ENCODE measurements around the gene AGPS.
"Not testable (repeated sequence)": the region's sequence is repeated elsewhere in the genome, so short reads cannot be mapped to it uniquely, and the experiment has no call there.

Gene AGPS

DNA sequence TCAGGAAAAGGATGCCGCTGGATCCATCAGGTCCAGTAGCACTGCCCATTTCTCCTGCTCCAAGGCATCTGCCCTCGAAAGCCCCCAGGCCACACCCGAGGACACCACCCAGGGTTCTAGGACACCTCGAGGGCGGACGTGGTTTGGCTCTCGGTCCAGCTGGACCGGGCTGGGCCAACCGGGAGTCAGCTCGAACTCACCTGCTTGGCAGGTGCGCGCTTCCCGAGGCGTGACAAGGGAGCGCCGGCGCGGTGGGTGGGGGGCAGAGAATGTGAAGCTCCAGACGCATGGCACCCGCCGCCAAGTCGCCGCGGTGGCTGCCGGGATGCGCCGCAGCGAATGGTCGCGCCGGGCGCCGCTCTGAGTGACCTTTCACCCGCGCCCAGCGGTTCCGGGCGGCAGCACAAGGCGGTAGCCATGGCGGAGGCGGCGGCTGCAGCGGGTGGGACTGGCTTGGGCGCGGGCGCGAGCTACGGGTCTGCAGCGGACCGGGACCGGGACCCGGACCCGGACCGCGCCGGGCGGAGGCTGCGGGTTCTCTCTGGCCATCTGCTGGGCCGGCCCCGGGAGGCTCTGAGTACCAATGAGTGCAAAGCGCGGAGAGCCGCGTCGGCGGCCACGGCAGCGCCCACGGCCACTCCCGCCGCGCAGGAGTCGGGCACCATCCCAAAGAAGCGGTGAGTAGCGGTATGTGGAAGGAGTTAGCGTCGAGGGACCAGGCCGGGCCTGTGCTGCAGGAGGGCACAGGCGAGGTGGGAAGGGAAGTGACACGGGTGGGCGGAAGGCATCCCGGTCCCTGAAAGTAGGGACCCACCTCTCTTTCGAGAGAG is at the start of gene AGPS:
Gene AGPS, plus strand, starts transcription at position 401 of the 830 bp plus-strand sequence. Its CDS starts 17 bp downstream, at position 418.
- peak; percentile 49 to 65 (median 57) for DNase-seq (ENCODE audit: low read depth in 2 of 3, low spot score in 2 of 3)

GRCh38 chr2:177343773-177344172 is 48.8 kb upstream of the AGPS start:
- no peak for DNase-seq (ENCODE audit: low read depth in 2 of 3, low spot score in 2 of 3)

- DNase-seq (ENCODE audit: low read depth in 2 of 3, low spot score in 2 of 3): no peak
Observed at GRCh38 chr2:177344316-177344715, 48.3 kb upstream of the AGPS start.

DNA sequence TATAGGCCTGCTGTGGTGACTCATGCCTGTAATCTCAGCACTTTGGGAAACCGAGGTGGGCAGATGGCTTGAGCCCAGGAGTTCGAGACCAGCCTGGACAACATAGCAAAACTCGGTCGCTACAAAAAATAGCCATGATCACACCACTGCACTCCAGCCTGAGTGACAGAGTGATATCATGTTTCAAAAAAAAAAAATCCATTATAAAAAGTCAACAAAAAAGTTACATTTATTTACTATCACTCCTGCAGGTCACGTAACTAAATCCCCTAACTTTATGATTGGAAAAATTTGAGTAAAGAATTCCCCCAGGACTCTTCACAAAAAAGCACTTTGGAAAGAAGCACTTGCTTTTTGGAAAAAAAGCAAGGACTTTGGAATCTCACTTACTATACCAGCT is 46.4 kb upstream of the AGPS start:
- DNase-seq (ENCODE audit: low read depth in 2 of 3, low spot score in 2 of 3): no peak

- no peak for DNase-seq (ENCODE audit: low read depth in 2 of 3, low spot score in 2 of 3)
Observed at GRCh38 chr2:177347570-177347969, 45.0 kb upstream of the AGPS start.

DNA sequence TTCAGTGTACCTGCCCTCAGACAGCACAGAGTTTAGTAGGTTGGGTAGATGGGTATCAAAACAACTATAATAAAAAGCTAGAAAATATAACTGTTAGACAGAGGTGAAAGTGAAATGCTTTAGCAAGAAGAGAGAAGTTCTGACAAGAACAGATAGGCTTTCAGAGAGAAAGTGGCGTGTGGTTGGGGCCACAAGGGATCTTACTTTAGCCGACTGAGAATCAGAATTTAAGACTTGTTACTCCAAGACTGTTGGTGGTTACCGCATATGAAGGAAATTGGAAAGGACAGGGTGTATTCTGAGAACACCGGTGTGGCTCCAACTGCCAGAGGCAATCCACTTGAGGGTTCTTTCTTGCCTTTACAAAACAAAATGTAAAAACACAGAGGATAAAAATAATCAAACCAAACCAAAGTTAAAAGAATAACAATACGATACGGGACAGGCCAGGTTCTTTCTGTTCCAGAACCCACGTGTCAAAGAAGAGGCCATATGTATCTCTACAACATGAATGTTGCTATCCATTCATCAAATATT is 44.4 kb upstream of the AGPS start:
- no peak for DNase-seq (ENCODE audit: low read depth in 2 of 3, low spot score in 2 of 3)

GRCh38 chr2:177348733-177349693 is 43.6 kb upstream of the AGPS start:
- no peak for DNase-seq (ENCODE audit: low read depth in 2 of 3, low spot score in 2 of 3)

DNA sequence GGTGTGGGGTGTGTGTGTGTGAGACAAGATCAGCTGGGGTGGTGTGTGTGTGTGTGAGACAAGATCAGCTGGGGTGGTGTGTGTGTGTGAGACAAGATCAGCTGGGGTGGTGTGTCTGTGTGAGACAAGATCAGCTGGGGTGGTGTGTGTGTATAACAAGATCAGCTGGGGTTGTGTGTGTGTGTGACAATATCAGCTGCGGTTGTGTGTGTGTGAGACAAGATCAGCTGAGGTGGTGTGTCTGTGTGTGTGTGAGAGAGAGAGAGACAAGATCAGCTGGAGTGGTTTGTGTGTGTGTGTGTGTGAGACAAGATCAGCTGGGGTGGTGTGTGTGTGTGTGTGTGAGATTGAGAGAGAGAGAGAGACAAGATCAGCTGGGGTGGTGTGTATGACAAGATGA is 41.9 kb upstream of the AGPS start:
- not testable (repeated sequence) for DNase-seq (ENCODE audit: low read depth in 2 of 3, low spot score in 2 of 3)

- DNase-seq (ENCODE audit: low read depth in 2 of 3, low spot score in 2 of 3): not testable (repeated sequence)
Observed at GRCh38 chr2:177351121-177351520, 41.5 kb upstream of the AGPS start.

- no peak for DNase-seq (ENCODE audit: low read depth in 2 of 3, low spot score in 2 of 3)
Observed at GRCh38 chr2:177352441-177353186, 40.0 kb upstream of the AGPS start.

- no peak for DNase-seq (ENCODE audit: low read depth in 2 of 3, low spot score in 2 of 3)
Observed at GRCh38 chr2:177353187-177353478, 39.4 kb upstream of the AGPS start.

DNA sequence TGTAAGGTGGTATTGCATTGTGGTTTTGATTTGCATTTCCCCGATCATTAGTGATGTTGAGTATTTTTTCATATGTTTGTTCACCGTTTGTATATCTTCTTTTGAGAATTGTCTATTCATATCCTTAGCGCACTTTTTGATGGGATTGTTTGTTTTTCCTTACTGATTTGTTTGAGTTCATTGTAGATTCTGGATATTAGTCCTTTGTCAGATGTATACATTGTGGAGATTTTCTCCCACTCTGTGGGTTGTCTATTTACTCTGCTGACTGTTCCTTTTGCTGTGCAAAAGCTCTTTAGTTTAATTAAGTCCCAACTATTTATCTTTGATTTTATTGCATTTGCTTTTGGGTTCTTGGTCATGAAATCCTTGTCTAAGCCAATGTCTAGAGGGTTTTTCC is 38.0 kb upstream of the AGPS start:
- not testable (repeated sequence) for DNase-seq (ENCODE audit: low read depth in 2 of 3, low spot score in 2 of 3)

- DNase-seq (ENCODE audit: low read depth in 2 of 3, low spot score in 2 of 3): no peak
Observed at GRCh38 chr2:177355874-177356273, 36.7 kb upstream of the AGPS start.

DNA sequence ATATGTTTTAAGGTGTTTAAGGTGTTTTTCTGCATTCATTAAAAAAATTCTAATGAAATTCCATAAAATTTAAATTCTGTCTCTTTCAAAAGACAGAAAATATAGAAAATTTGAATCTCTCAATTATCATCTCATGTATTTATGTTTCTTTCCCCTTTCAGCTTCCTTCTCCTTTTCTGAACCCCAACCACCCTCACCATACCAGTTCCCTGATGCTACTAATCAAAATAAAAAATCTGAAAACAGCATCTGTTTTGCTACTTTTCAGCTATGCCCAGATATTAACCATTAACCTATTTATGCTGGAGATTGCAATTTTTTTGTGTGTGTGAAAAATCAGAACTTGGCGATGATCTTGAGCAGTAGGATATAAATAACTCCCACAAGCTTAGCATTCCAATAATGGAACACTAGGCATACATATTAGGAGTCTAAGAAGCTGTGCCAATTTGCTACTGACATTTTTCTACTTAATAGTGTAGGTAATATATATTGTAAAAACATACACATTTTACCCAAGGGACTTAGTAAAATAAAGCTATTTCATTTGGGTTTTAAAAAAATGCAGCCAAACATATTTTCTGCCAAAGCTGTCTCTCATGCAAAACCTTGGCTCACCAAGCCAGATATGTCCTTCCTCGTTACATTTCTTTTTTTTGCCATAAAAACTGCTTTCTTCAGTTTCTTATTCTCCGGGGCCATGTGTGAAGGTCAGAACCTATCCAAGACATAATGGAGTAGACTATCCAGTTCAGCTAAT is 32.6 kb upstream of the AGPS start:
- no peak for DNase-seq (ENCODE audit: low read depth in 2 of 3, low spot score in 2 of 3)

- DNase-seq (ENCODE audit: low read depth in 2 of 3, low spot score in 2 of 3): no peak
Observed at GRCh38 chr2:177362499-177362898, 30.1 kb upstream of the AGPS start.

DNA sequence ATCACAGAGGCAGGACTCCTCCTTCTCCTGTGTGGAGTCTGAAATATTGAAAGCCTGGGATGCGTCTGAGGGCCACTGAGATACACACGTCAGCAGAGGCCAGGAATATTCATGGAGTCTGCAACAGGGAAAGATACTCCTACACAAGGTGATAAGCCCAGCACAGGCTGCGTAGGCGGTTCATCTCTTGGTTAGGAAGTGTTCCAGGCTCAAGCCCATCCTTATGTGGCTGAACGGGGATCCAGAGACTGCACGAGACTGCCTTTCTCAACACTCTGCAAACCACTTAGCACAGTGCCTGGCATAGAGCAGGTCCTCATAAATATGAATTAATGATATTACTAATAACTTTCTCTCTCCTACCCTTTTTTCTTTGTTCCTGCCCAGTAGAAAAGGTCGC is 29.2 kb upstream of the AGPS start:
- no peak for DNase-seq (ENCODE audit: low read depth in 2 of 3, low spot score in 2 of 3)

- DNase-seq (ENCODE audit: low read depth in 2 of 3, low spot score in 2 of 3): not testable (repeated sequence)
Observed at GRCh38 chr2:177365764-177366163, 26.8 kb upstream of the AGPS start.

DNA sequence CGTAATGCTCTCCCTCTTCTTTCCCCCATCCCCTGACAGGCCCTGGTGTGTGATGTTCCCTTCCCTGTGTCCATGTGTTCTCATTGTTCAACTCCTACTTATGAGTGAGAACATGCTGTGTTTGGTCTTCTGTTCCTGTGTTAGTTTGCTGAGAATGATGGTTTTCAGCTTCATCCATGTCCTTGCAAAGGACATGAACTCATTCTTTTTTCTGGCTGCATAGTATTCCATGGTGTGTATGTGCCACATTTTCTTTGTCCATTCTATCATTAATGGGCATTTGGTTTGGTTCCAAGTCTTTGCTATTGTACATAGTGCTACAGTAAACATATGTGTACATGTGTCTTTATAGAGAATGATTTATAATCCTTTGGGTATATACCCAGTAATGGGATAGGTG is 24.6 kb upstream of the AGPS start:
- DNase-seq (ENCODE audit: low read depth in 2 of 3, low spot score in 2 of 3): not testable (repeated sequence)

DNA sequence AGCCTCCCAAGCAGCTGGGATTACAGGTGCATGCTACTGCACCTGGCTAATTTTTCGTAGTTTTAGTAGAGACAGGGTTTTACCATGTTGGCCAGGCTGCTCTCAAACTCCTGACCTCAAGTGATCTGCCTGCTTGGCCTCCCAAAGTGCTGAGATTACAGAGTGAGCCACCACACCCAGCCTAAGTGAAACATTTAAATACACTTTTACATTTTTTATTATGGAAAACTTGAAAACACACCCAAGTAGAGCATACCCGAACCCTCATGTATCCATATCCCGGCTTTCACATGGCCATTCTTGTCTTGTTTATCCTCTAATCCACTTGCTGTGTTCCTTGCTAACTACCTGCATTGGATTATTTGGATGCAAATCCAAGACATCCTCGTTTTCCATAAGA is 13.2 kb upstream of the AGPS start:
- no peak for DNase-seq (ENCODE audit: low read depth in 2 of 3, low spot score in 2 of 3)

DNA sequence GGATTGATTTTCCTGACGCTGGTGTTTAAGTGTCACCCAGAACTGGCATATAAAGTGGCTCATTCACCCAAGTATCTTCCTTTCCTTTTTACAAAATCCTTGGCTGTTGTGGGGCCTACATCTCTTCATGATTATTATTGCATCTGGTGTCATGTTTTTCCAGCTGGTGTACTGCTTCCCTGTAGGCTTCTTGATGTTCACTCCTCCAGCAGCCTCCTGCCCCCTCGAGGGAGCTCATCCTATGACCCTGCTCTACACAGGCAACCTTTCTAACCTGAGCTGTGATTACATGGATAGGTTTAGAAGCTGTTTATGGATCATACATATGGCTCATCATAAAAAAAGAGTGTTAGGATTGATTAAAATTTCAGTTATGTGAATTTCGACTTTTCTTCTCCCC is 12.4 kb upstream of the AGPS start:
- DNase-seq (ENCODE audit: low read depth in 2 of 3, low spot score in 2 of 3): no peak
